HG03280 (cell line): ENCODE results near the gene MOXD1.

ENCODE experiments used
- ATAC-seq: cut with Tn5 transposase; IDR thresholded peaks from one replicate; pipeline ENCODE4 v1.9.1; 2021; ENCODE audit warnings: mild to moderate bottlenecking, moderate library complexity; ENCODE audit not compliant: unreplicated experiment

Gene MOXD1

GRCh38 chr6:132246632-132247270 is 154.5 kb downstream of the MOXD1 start:
- no peak for ATAC-seq

DNA sequence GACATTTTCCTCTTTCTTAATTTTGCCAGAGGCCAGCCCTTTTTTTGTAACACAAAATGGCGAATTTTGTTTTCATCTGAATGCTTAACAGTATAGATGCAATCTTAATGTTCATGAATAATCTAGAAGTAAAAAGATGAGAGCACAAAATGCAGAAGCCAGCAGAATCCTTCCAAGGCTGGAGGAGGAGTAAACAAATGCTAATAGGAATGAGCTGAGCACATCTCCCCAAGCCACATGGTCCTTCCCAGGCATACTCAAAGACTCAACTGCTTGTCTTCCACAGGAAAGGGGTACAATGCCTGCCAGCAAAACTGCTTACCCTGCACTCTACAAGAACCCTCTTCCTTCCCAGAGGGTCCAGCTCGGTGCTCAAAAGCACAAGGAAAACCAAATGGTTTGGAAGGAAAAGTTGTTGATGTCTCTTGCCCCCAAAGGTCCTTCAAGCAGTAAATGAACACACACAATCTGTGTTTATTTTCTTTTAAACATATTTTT is 155.1 kb downstream of the MOXD1 start:
- no peak for ATAC-seq
